GM12878 (cell line): ENCODE measurements around the gene ERC2. TPM values are rescaled to one million over a fixed set of nuclear protein-coding genes. Genes with fewer than 3 reads are reported as not detected.

Experiments used
- ATAC-seq: fragments of 200-7000 bp; cut with Tn5 transposase; 3 replicates; pipeline ENCODE4 v1.9.1; 2020; ENCODE audit warnings: mild to moderate bottlenecking, moderate library complexity
- BruUV-seq: library from RNA; stranded (reverse); fragments of 400-500 nt; replicated peaks from 2 replicates; lab custom pipeline; 2021; lab: Mats Ljungman, UMichigan
- CTCF ChIA-PET: fragments of 300-600 bp; sonication (Branson Sonifier 250); formaldehyde crosslinking; extraction: SDS; loops from one replicate; lab custom pipeline; 2021; ENCODE audit warnings: inconsistent platforms; lab: Yijun Ruan, JAX
- POLR2A ChIA-PET: fragments of 350-600 bp; formaldehyde crosslinking; extraction: SDS; loops from one replicate; lab custom pipeline; 2021; ENCODE audit warnings: inconsistent platforms; lab: Charles Lee
- RAD21 ChIA-PET: fragments of 300-600 bp; sonication (Branson Sonifier 250); formaldehyde crosslinking; loops from one replicate; lab custom pipeline; 2023; ENCODE audit warnings: antibody characterized with exemption; ENCODE audit not compliant: unreplicated experiment; lab: Charles Lee
- SMC1A ChIA-PET: fragments of 300-600 bp; sonication (Branson Sonifier 250); formaldehyde crosslinking; loops from one replicate; lab custom pipeline; 2023; ENCODE audit not compliant: unreplicated experiment, uncharacterized antibody; lab: Charles Lee
- DNase-seq: peaks from one replicate; pipeline ENCODE4 v3.0.0-alpha.2; 2011; ENCODE audit warnings: low read depth, low spot score
- FAIRE-seq: peaks from 3 replicates; lab custom pipeline; 2011; peaks lifted over from hg19 to GRCh38; lab: Jason Lieb, UNC
- H2AFZ ChIP-seq: 2 replicates; pipeline ENCODE4 v1.6.0; 2011; ENCODE audit warnings: low read depth, low read length, control low read depth; ENCODE audit not compliant: control insufficient read depth
- H3K27ac ChIP-seq: 2 replicates; pipeline ENCODE4 v1.5.1; 2011; ENCODE audit warnings: control low read depth; ENCODE audit not compliant: control insufficient read depth, insufficient read depth
- H3K27me3 ChIP-seq, 2 experiments: replicated peaks in 1 of 2; 2 replicates each; pipeline versions ENCODE4 v1.6.0 to v1.6.1; 2011; ENCODE audit warnings: low read length in 1 of 2; ENCODE audit not compliant: control insufficient read depth in 2 of 2, insufficient read depth in 2 of 2
- H3K36me3 ChIP-seq, 2 experiments: 2 replicates each; pipeline ENCODE4 v1.5.1; 2011; ENCODE audit warnings: low read length in 1 of 2; ENCODE audit not compliant: control insufficient read depth in 2 of 2, insufficient read depth in 2 of 2
- H3K4me1 ChIP-seq: 2 replicates; pipeline ENCODE4 v1.6.1; 2011; ENCODE audit warnings: mild to moderate bottlenecking, low read length, moderate library complexity, mixed read lengths; ENCODE audit not compliant: control insufficient read depth, insufficient read depth
- H3K4me2 ChIP-seq: 2 replicates; pipeline ENCODE4 v1.6.0; 2011; ENCODE audit warnings: control low read depth; ENCODE audit not compliant: control insufficient read depth, insufficient read depth
- H3K4me3 ChIP-seq: fragments of 200-600 bp; sonication (generic); 2 replicates; pipeline ENCODE4 v1.5.1; 2016
- H3K79me2 ChIP-seq: 2 replicates; pipeline ENCODE4 v1.6.0; 2011; ENCODE audit warnings: low read length; ENCODE audit not compliant: control insufficient read depth, insufficient read depth
- H3K9ac ChIP-seq: 2 replicates; pipeline ENCODE4 v1.8.0; 2011; ENCODE audit warnings: low read length, control low read depth, mixed read lengths; ENCODE audit not compliant: control insufficient read depth, insufficient read depth
- H3K9me3 ChIP-seq: replicated peaks from 3 replicates; pipeline ENCODE4 v1.5.1; 2011; ENCODE audit warnings: mild to moderate bottlenecking, low read length; ENCODE audit not compliant: control insufficient read depth, insufficient read depth
- H4K20me1 ChIP-seq: 2 replicates; pipeline ENCODE4 v1.6.0; 2011; ENCODE audit not compliant: control insufficient read depth, insufficient read depth
- CREM ChIP-seq: IDR thresholded peaks from 2 replicates; pipeline ENCODE4 v1.6.1; 2014; ENCODE audit warnings: antibody characterized with exemption, low read depth
- EED ChIP-seq: sonication (generic); IDR thresholded peaks from 2 replicates; pipeline ENCODE4 v1.6.1; 2016; ENCODE audit warnings: antibody characterized with exemption, low read depth
- ELK1 ChIP-seq: IDR thresholded peaks from 2 replicates; pipeline ENCODE4 v1.6.1; 2012; ENCODE audit warnings: low read depth, low read length, improper control_type of control experiment
- PBX3 ChIP-seq: IDR thresholded peaks from 2 replicates; pipeline ENCODE4 v1.6.1; 2011; ENCODE audit warnings: mild to moderate bottlenecking, low read depth, low read length, moderate library complexity; ENCODE audit not compliant: insufficient replicate concordance
- PKNOX1 ChIP-seq: fragments of 450-650 bp; IDR thresholded peaks from 2 replicates; pipeline ENCODE4 v1.6.1; 2016; ENCODE audit warnings: mild to moderate bottlenecking
- RAD51 ChIP-seq: fragments of 450-650 bp; IDR thresholded peaks from 2 replicates; pipeline ENCODE4 v1.6.1; 2016; ENCODE audit warnings: moderate library complexity, mild to moderate bottlenecking, inconsistent platforms
- TCF12 ChIP-seq: IDR thresholded peaks from 2 replicates; pipeline ENCODE4 v1.6.1; 2011; ENCODE audit warnings: low read depth, mild to moderate bottlenecking, low read length
- ZNF592 ChIP-seq: fragments of 450-650 bp; IDR thresholded peaks from 2 replicates; pipeline ENCODE4 v1.6.1; 2017; ENCODE audit warnings: mild to moderate bottlenecking, moderate library complexity
- ZNF687 ChIP-seq: fragments of 450-650 bp; IDR thresholded peaks from 2 replicates; pipeline ENCODE4 v1.6.1; 2017; ENCODE audit warnings: mild to moderate bottlenecking, moderate library complexity
- WGBS: methylation state at CpG from one replicate; pipeline ENCODE4 v1.1.6; 2016; ENCODE audit warnings: low lambda C conversion rate; ENCODE audit not compliant: insufficient replicate concordance, insufficient coverage; ENCODE audit errors: missing lambda C conversion rate; 5-methylcytosine and 5-hydroxymethylcytosine counted together
- in situ Hi-C: fragments of 300-500 bp; cut with MboI; formaldehyde crosslinking; loops from 9 replicates; pipeline ENCODE4 v1.14.3; 2018; ENCODE audit warnings: mixed read lengths
- intact Hi-C: fragments of 100-400 bp; cut with micrococcal nuclease; formaldehyde crosslinking; loops from one replicate; pipeline ENCODE4 v1.14.2; 2022; ENCODE audit not compliant: unreplicated experiment
- polyA plus RNA-seq, 11 experiments: library from polyadenylated mRNA; depleted of rRNA in 4 of 11; unstranded in 6 of 11; stranded (reverse) in 5 of 11; fragments of >200 nt; fragmentation: Nextera tagmentation in 4 of 11; fragmentation: Illumina TruSeq in 1 of 11; extraction: Ambion mirVana in 4 of 11; extraction: Trizol in 1 of 11; gene quantifications; 1 replicate in 1 of 11; 2 replicates in 10 of 11; pipeline versions ENCODE4 v1.2.1 to v1.2.3, GENCODE V29; 2011 to 2016; ENCODE audit warnings: inconsistent platforms in 2 of 11, missing spikeins in 2 of 11, low read depth in 1 of 11
- total RNA-seq, 4 experiments: library from RNA; depleted of rRNA in 3 of 4; stranded (reverse); fragments of >200 nt in 3 of 4; fragmentation: Illumina TruSeq in 1 of 4; extraction: Trizol in 1 of 4; gene quantifications; 2 replicates each; pipeline versions ENCODE4 v1.2.1 to v1.2.3, GENCODE V29; 2013 to 2021

The ERC2 gene
- total and polyA plus RNA-seq, 10 of the 15 experiments (the other 5 are each of a cell fraction or from before 2014, with no cell fraction given) = 0.06 to 1.4 (median 0.12) TPM; not detected in 3

GRCh38 chr3:55658690-55659562, 809.3 kb downstream of the ERC2 start:
- ATAC-seq (peak; percentile 4), FAIRE-seq (no peak), DNase-seq (peak; percentile 40)
- no peaks in the 10 kb centered on the region for H4K20me1 ChIP-seq
- ChIA-PET SMC1A (interaction anchor here (2.5 to 2.6 kb wide), 2 partner anchors 10 to 26 kb away, joined by 6 to 10 read pairs; no protein-coding TSS in a partner anchor), RAD21 (no interaction called here), POLR2A (interaction anchor here (1.1 kb wide), 1 partner anchor 38 kb away, joined by 3 read pairs; no protein-coding TSS in a partner anchor), CTCF (interaction anchor here (1.0 kb wide), 1 partner anchor 28 kb away, joined by 3 read pairs; no protein-coding TSS in a partner anchor)
- in situ Hi-C loops (no loop called here), intact Hi-C loops (loop anchor here (10.0 kb wide), 1 partner anchor 174 kb away; the partner anchor contains the start of gene WNT5A)
- H3K4me2 ChIP-seq = no peak overlapping the region
- H3K9ac ChIP-seq = no peak overlapping the region
- H3K4me3 ChIP-seq = no peak overlapping the region
- peak overlapping the region; percentile 6 for H2AFZ ChIP-seq
- 0 out of 2 replicates have a peak overlapping the region, but pooled peaks have one; percentile 21 for H3K27ac ChIP-seq
- no peaks in the 10 kb centered on the region for H3K79me2 ChIP-seq
- no peaks in the 10 kb centered on the region; the same call in 2 of the 3 replicates for H3K9me3 ChIP-seq
- H3K27me3 ChIP-seq = no peaks in the 10 kb centered on the region
- H3K4me1 ChIP-seq = peaks cover 47% of the 10 kb centered on the region
- WGBS = 39% methylated on average over 7 of the region's 8 CpGs
- H3K36me3 ChIP-seq = no peaks in the 10 kb centered on the region
- BruUV-seq = no TSS peak
- TF ChIP-seq ZNF687 (peak; percentile 37; the same call in 1 of the 2 replicates), ZNF592 (no peak), TCF12 (peak; percentile 92), ELK1 (no peak), PBX3 (peak; percentile 64), EED (0 out of 2 replicates have a peak, but pooled peaks have one; percentile 20), CREM (0 out of 2 replicates have a peak, but pooled peaks have one; percentile 27), PKNOX1 (peak; percentile 66), RAD51 (0 out of 2 replicates have a peak, but pooled peaks have one; percentile 0)
